OCI-M2 (cell line): Measurements from ENCODE around the gene SLC35F5.
"Not testable (repeated sequence)": the region's sequence is repeated elsewhere in the genome, so short reads cannot be mapped to it uniquely, and the experiment has no call there.

Experiments used
- DNase-seq: peaks from one replicate; lab custom pipeline; 2025; ENCODE audit not compliant: unreplicated experiment; lab: John Stamatoyannopoulos, UW

SLC35F5 gene

GRCh38 chr2:113755835-113756354 is 547 bp downstream of the SLC35F5 start:
- DNase-seq = no peak

- no peak for DNase-seq
These were observed 1.2 kb downstream of the SLC35F5 start for GRCh38 chr2:113755035-113755834.

GRCh38 chr2:113754160-113754559 is 2.3 kb downstream of the SLC35F5 start:
- DNase-seq = no peak

DNA sequence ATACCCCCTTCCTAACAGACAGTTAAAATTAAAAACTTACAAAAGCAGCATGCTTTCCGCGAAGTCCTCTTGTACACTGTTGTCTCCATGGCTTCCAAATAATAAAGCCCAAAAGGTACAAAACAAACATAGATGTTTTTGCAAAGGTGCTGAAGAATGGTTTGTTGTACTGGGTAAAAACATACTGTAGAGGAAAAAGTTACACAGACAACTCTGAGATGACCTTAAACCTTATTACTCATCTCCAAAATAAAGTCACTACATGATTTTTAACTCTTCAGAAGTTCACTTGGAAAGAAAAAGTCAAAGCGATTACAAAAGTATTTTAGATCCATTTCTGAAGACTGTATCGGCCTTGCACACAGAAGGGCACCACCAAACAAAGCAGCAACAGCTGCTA is 6.1 kb downstream of the SLC35F5 start:
- no peak for DNase-seq

- DNase-seq = no peak
These were observed 15.4 kb downstream of the SLC35F5 start for GRCh38 chr2:113741091-113741490.

GRCh38 chr2:113739849-113740248 is 16.6 kb downstream of the SLC35F5 start:
- no peak for DNase-seq

- DNase-seq = no peak
These were observed 22.3 kb downstream of the SLC35F5 start for GRCh38 chr2:113734185-113734584.

- DNase-seq = no peak
These were observed 32.4 kb downstream of the SLC35F5 start for GRCh38 chr2:113724010-113724409.

- no peak for DNase-seq
These were observed 33.0 kb downstream of the SLC35F5 start for GRCh38 chr2:113723411-113723810.

DNA sequence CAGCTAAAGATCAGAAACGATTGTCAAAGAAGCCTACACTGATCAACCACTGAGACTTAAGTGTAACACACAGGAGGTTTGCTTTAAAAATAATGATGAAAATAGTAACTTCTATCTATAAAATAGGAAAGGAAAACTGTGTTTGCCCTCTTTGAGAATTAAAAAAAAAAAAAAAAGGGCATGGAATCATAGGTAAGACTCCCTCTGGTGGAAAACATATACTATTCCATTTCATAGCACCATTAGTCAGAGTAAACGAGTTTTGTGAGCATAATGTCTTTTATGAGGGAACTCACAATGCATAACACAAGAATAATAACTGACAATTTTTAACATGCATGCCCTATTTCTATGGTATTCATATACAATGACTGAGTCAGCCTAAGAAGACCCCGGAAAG is 36.3 kb downstream of the SLC35F5 start:
- DNase-seq = no peak

GRCh38 chr2:113716291-113716690 is 40.2 kb downstream of the SLC35F5 start:
- no peak for DNase-seq

DNA sequence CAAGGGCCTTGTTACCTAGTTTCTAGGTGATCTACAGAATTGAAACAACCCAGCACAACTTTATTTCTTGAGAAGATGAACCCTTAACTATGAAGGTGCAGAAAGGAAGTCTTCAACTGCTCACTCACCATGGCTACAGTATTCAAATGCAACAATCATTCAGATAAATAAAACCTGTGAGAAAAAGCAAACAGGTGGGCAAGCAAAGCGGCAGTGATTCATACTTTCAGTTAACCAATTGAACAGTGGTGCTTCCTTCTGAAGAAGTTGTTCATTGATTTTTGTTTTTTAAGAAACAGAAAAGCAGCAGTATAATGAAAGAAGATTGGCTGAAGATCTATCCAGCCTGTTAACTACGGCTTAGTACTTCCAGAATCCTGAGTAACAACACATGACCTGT is 43.5 kb downstream of the SLC35F5 start:
- no peak for DNase-seq

- no peak for DNase-seq
These were observed 44.6 kb downstream of the SLC35F5 start for GRCh38 chr2:113711851-113712250.

GRCh38 chr2:113709022-113709421 is 47.4 kb downstream of the SLC35F5 start:
- DNase-seq = no peak

DNA sequence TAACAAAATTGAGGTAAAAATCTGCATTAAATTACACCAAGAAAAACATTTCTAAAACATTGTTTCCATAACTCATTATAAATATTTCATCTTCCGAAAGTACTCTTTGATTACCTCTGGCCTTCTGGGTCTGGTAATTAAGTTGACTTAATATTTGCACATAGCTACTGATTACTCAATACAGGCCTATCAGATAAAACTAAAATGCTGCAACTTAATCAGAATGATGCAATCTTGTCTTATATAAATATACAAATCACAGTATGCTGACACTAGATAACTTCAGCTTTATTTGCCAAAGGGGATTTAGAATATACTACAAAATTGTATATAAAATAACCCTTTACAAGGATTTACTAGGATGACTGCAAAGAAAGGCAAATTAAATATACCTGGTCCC is 49.3 kb downstream of the SLC35F5 start:
- no peak for DNase-seq

GRCh38 chr2:113705982-113706523 is 50.4 kb downstream of the SLC35F5 start:
- DNase-seq = no peak

DNA sequence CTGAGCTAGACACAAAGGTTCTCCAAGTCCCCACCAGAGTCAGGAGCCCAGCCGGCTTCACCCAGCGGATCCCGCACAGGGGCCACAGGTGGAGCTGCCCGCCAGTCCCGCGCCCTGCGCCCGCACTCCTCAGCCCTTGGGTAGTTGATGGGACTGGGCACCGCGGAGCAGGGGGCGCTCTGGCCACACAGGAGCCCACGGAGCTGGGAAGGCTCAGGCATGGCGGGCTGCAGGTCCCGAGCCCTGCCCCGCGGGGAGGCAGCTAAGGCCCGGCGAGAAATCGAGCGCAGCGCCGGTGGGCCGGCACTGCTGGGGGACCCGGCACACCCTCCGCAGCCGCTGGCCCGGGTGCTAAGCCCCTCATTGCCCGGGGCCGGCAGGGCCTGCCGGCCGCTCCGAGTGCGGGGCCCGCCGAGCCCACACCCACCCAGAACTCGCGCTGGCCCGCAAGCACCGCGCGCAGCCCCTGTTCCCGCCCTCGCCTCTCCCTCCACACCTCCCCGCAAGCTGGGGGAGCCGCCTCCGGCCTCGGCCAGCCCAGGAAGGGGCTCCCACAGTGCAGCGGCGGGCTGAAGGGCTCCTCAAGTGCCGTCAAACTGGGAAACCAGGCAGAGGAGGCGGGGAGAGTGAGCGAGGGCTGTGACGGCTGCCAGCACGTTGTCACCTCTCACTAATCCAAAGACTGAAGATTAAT is 52.0 kb downstream of the SLC35F5 start:
- not testable (repeated sequence) for DNase-seq

- DNase-seq = no peak
These were observed 52.8 kb downstream of the SLC35F5 start for GRCh38 chr2:113703386-113704299.

GRCh38 chr2:113700186-113700841 is 56.1 kb downstream of the SLC35F5 start:
- DNase-seq = peak; percentile 13

GRCh38 chr2:113698892-113699447 is 57.5 kb downstream of the SLC35F5 start:
- DNase-seq = no peak
